T-helper 1 cell treated with Interleukin-12 subunit alpha and Interleukin-12 subunit beta and Interleukin-4 antibody, amounts not matched to agents 30 μg/mL and 1 μg/mL, for 36 hours (primary cell): Measurements from ENCODE around the gene PTPRG.

Experiments used
- H3K27ac Mint-ChIP-seq: one replicate; pipeline ENCODE4 v1.8.0; 2021; ENCODE audit warnings: mild to moderate bottlenecking, mixed read lengths
- H3K27me3 Mint-ChIP-seq: one replicate; pipeline ENCODE4 v1.8.0; 2021; ENCODE audit warnings: low read depth, mixed read lengths
- H3K36me3 Mint-ChIP-seq: one replicate; pipeline ENCODE4 v1.8.0; 2021; ENCODE audit warnings: low read depth, mixed read lengths
- H3K4me1 Mint-ChIP-seq: one replicate; pipeline ENCODE4 v1.8.0; 2021; ENCODE audit warnings: low read depth, mixed read lengths
- H3K4me3 Mint-ChIP-seq: one replicate; pipeline ENCODE4 v1.8.0; 2021; ENCODE audit warnings: mild to moderate bottlenecking, moderate library complexity, mixed read lengths
- H3K9me3 Mint-ChIP-seq: one replicate; pipeline ENCODE4 v1.8.0; 2021; ENCODE audit warnings: mixed read lengths

PTPRG gene

GRCh38 chr3:62249484-62249776 is 688.1 kb downstream of the PTPRG start:
- Mint-ChIP-seq H3K27me3 (peaks cover 4% of the 10 kb centered on the region), H3K36me3 (no peaks in the 10 kb centered on the region), H3K4me3 (no peak overlapping the region), H3K4me1 (no peaks in the 10 kb centered on the region), H3K9me3 (no peaks in the 10 kb centered on the region), H3K27ac (no peak overlapping the region)

- H3K4me1 Mint-ChIP-seq, result no peaks in the 10 kb centered on the region
- peaks cover 4% of the 10 kb centered on the region for H3K27me3 Mint-ChIP-seq
- H3K36me3 Mint-ChIP-seq, result no peaks in the 10 kb centered on the region
- no peaks in the 10 kb centered on the region for H3K9me3 Mint-ChIP-seq
- H3K27ac Mint-ChIP-seq, result no peak overlapping the region
- no peak overlapping the region for H3K4me3 Mint-ChIP-seq
Measured at GRCh38 chr3:62249855-62250543, 688.6 kb downstream of the PTPRG start.

GRCh38 chr3:62252438-62253157 is 691.2 kb downstream of the PTPRG start:
- Mint-ChIP-seq H3K4me3 (no peak overlapping the region), H3K36me3 (no peaks in the 10 kb centered on the region), H3K27me3 (peaks cover 4% of the 10 kb centered on the region), H3K4me1 (no peaks in the 10 kb centered on the region), H3K9me3 (no peaks in the 10 kb centered on the region), H3K27ac (no peak overlapping the region)

- no peaks in the 10 kb centered on the region for H3K4me1 Mint-ChIP-seq
- H3K9me3 Mint-ChIP-seq, result no peaks in the 10 kb centered on the region
- H3K27ac Mint-ChIP-seq, result no peak overlapping the region
- H3K4me3 Mint-ChIP-seq, result no peak overlapping the region
- H3K27me3 Mint-ChIP-seq, result no peaks in the 10 kb centered on the region
- no peaks in the 10 kb centered on the region for H3K36me3 Mint-ChIP-seq
Measured at GRCh38 chr3:62253971-62254370, 692.6 kb downstream of the PTPRG start.

- no peaks in the 10 kb centered on the region for H3K4me1 Mint-ChIP-seq
- H3K36me3 Mint-ChIP-seq, result no peaks in the 10 kb centered on the region
- no peaks in the 10 kb centered on the region for H3K9me3 Mint-ChIP-seq
- H3K27ac Mint-ChIP-seq, result no peak overlapping the region
- H3K4me3 Mint-ChIP-seq, result no peak overlapping the region
- H3K27me3 Mint-ChIP-seq, result peaks cover 5% of the 10 kb centered on the region
Measured at GRCh38 chr3:62255758-62256157, 694.4 kb downstream of the PTPRG start.

- Mint-ChIP-seq H3K27ac (no peak overlapping the region), H3K9me3 (no peaks in the 10 kb centered on the region), H3K4me1 (no peaks in the 10 kb centered on the region), H3K36me3 (no peaks in the 10 kb centered on the region), H3K27me3 (peaks cover 5% of the 10 kb centered on the region), H3K4me3 (no peak overlapping the region)
Measured at GRCh38 chr3:62259924-62260323, 698.6 kb downstream of the PTPRG start.

GRCh38 chr3:62260655-62261054 is 699.3 kb downstream of the PTPRG start:
- Mint-ChIP-seq H3K4me1 (no peaks in the 10 kb centered on the region), H3K9me3 (no peaks in the 10 kb centered on the region), H3K27me3 (peaks cover 5% of the 10 kb centered on the region), H3K36me3 (no peaks in the 10 kb centered on the region), H3K27ac (no peak overlapping the region), H3K4me3 (no peak overlapping the region)

- peaks cover 5% of the 10 kb centered on the region for H3K27me3 Mint-ChIP-seq
- H3K4me1 Mint-ChIP-seq, result no peaks in the 10 kb centered on the region
- no peak overlapping the region for H3K27ac Mint-ChIP-seq
- H3K9me3 Mint-ChIP-seq, result no peaks in the 10 kb centered on the region
- H3K36me3 Mint-ChIP-seq, result no peaks in the 10 kb centered on the region
- H3K4me3 Mint-ChIP-seq, result no peak overlapping the region
Measured at GRCh38 chr3:62261121-62261520, 699.8 kb downstream of the PTPRG start.

GRCh38 chr3:62261736-62262135 is 700.4 kb downstream of the PTPRG start:
- Mint-ChIP-seq H3K27ac (no peak overlapping the region), H3K36me3 (no peaks in the 10 kb centered on the region), H3K27me3 (peaks cover 5% of the 10 kb centered on the region), H3K4me1 (no peaks in the 10 kb centered on the region), H3K4me3 (no peak overlapping the region), H3K9me3 (no peaks in the 10 kb centered on the region)

GRCh38 chr3:62265528-62265927 is 704.2 kb downstream of the PTPRG start:
- Mint-ChIP-seq H3K36me3 (no peaks in the 10 kb centered on the region), H3K4me3 (no peak overlapping the region), H3K27me3 (peaks cover 3% of the 10 kb centered on the region), H3K27ac (no peak overlapping the region), H3K9me3 (no peaks in the 10 kb centered on the region), H3K4me1 (no peaks in the 10 kb centered on the region)

- Mint-ChIP-seq H3K9me3 (no peaks in the 10 kb centered on the region), H3K27me3 (peaks cover 3% of the 10 kb centered on the region), H3K4me3 (no peak overlapping the region), H3K4me1 (no peaks in the 10 kb centered on the region), H3K27ac (no peak overlapping the region), H3K36me3 (no peaks in the 10 kb centered on the region)
Measured at GRCh38 chr3:62266668-62267283, 705.4 kb downstream of the PTPRG start.

- Mint-ChIP-seq H3K4me3 (no peak overlapping the region), H3K4me1 (no peaks in the 10 kb centered on the region), H3K36me3 (no peaks in the 10 kb centered on the region), H3K9me3 (no peaks in the 10 kb centered on the region), H3K27ac (no peak overlapping the region), H3K27me3 (no peaks in the 10 kb centered on the region)
Measured at GRCh38 chr3:62276658-62277180, 715.3 kb downstream of the PTPRG start.

GRCh38 chr3:62277450-62277849 is 716.1 kb downstream of the PTPRG start:
- H3K9me3 Mint-ChIP-seq, result no peaks in the 10 kb centered on the region
- H3K4me1 Mint-ChIP-seq, result no peaks in the 10 kb centered on the region
- no peaks in the 10 kb centered on the region for H3K36me3 Mint-ChIP-seq
- H3K27me3 Mint-ChIP-seq, result no peaks in the 10 kb centered on the region
- no peak overlapping the region for H3K27ac Mint-ChIP-seq
- H3K4me3 Mint-ChIP-seq, result no peak overlapping the region

- no peaks in the 10 kb centered on the region for H3K27me3 Mint-ChIP-seq
- H3K36me3 Mint-ChIP-seq, result no peaks in the 10 kb centered on the region
- H3K4me3 Mint-ChIP-seq, result no peak overlapping the region
- H3K27ac Mint-ChIP-seq, result no peak overlapping the region
- no peaks in the 10 kb centered on the region for H3K4me1 Mint-ChIP-seq
- no peaks in the 10 kb centered on the region for H3K9me3 Mint-ChIP-seq
Measured at GRCh38 chr3:62277986-62278385, 716.6 kb downstream of the PTPRG start.

GRCh38 chr3:62281726-62282125 is 720.4 kb downstream of the PTPRG start:
- no peaks in the 10 kb centered on the region for H3K36me3 Mint-ChIP-seq
- H3K4me3 Mint-ChIP-seq, result no peak overlapping the region
- H3K27ac Mint-ChIP-seq, result no peak overlapping the region
- H3K4me1 Mint-ChIP-seq, result no peaks in the 10 kb centered on the region
- no peaks in the 10 kb centered on the region for H3K9me3 Mint-ChIP-seq
- H3K27me3 Mint-ChIP-seq, result no peaks in the 10 kb centered on the region
